HEK293 (cell line): Measurements from ENCODE around the gene DDX25.

Experiments
- CTCF ChIP-seq: fragments of 450-650 bp; formaldehyde crosslinking; IDR thresholded peaks from 2 replicates; pipeline ENCODE4 v1.5.1; 2016; ENCODE audit warnings: missing biosample characterization, missing genetic modification characterization
- KLF1 ChIP-seq: fragments of 450-650 bp; formaldehyde crosslinking; IDR thresholded peaks from 2 replicates; pipeline ENCODE4 v1.5.1; 2016; ENCODE audit warnings: missing biosample characterization, missing genetic modification characterization
- OVOL3 ChIP-seq: fragments of 450-650 bp; formaldehyde crosslinking; IDR thresholded peaks from 2 replicates; pipeline ENCODE4 v1.5.1; 2016; ENCODE audit warnings: missing biosample characterization, missing genetic modification characterization
- PBX3 ChIP-seq: sonication (generic); formaldehyde crosslinking; IDR thresholded peaks from 2 replicates; pipeline ENCODE4 v1.8.1; 2022; ENCODE audit warnings: mild to moderate bottlenecking, moderate library complexity, missing genetic modification reagents
- PRDM2 ChIP-seq: fragments of 450-650 bp; formaldehyde crosslinking; IDR thresholded peaks from 2 replicates; pipeline ENCODE4 v1.5.1; 2016; ENCODE audit warnings: missing biosample characterization, missing genetic modification characterization, borderline replicate concordance
- ZNF121 ChIP-seq: fragments of 450-650 bp; formaldehyde crosslinking; IDR thresholded peaks from 2 replicates; pipeline ENCODE4 v1.5.1; 2016; ENCODE audit warnings: missing biosample characterization, missing genetic modification characterization
- ZNF140 ChIP-seq: fragments of 450-650 bp; formaldehyde crosslinking; IDR thresholded peaks from 2 replicates; pipeline ENCODE4 v1.5.1; 2016; ENCODE audit warnings: missing biosample characterization, missing genetic modification characterization
- ZNF2 ChIP-seq: fragments of 450-650 bp; formaldehyde crosslinking; IDR thresholded peaks from 2 replicates; pipeline ENCODE4 v1.5.1; 2016; ENCODE audit warnings: missing biosample characterization, missing genetic modification characterization
- ZNF24 ChIP-seq: fragments of 450-650 bp; formaldehyde crosslinking; IDR thresholded peaks from 2 replicates; pipeline ENCODE4 v1.5.1; 2016; ENCODE audit warnings: missing biosample characterization, missing genetic modification characterization
- ZNF350 ChIP-seq: fragments of 450-650 bp; formaldehyde crosslinking; IDR thresholded peaks from 2 replicates; pipeline ENCODE4 v1.5.0; 2017; ENCODE audit warnings: missing biosample characterization, mild to moderate bottlenecking, missing genetic modification characterization
- ZNF416 ChIP-seq: fragments of 450-650 bp; formaldehyde crosslinking; IDR thresholded peaks from 2 replicates; pipeline ENCODE4 v1.5.1; 2016; ENCODE audit warnings: missing biosample characterization, missing genetic modification characterization
- ZNF544 ChIP-seq: fragments of 450-650 bp; formaldehyde crosslinking; IDR thresholded peaks from 2 replicates; pipeline ENCODE4 v1.5.0; 2017; ENCODE audit warnings: missing biosample characterization, missing genetic modification characterization
- TF ChIP-seq, protein P1 (sequence below): fragments of 450-650 bp; formaldehyde crosslinking; IDR thresholded peaks from 2 replicates; pipeline ENCODE4 v1.5.1; 2016; ENCODE audit warnings: missing biosample characterization, missing genetic modification characterization, low read depth

DNA sequence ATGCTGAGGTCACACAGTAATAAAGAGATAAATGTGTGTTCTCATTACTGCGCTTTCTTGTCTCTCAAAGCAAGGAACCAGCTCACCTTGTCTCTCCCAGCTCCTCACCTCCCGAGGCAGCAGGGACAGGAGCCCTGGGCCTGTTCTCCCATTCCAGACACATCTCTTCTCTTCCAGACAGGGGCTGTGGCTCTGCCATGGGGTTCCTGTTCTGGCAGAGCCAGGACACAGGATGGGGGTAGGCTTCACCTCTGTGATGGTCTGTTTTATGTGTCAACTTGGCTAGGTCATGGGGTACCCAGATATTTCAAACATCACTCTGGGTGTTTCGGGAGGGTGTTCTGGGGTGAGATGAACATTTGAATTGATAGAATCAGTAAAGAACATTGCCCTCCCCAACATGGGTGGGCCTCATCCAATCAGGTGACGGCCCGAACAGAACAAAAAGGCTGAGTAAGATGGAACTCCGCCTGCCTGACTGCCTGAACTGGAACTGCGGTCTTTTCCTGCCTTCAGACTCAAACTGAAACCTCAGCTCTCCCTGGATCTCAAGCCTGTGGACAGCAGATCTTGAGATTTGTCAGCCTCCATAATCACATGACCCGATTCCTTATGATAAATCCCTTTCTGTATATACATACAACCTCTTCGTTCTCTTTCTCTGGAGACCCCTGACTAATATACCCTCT is 39.5 kb downstream of the DDX25 start:
- TF ChIP-seq CTCF (tag by site-specific recombination) = no peak
- TF ChIP-seq, protein P1, sequence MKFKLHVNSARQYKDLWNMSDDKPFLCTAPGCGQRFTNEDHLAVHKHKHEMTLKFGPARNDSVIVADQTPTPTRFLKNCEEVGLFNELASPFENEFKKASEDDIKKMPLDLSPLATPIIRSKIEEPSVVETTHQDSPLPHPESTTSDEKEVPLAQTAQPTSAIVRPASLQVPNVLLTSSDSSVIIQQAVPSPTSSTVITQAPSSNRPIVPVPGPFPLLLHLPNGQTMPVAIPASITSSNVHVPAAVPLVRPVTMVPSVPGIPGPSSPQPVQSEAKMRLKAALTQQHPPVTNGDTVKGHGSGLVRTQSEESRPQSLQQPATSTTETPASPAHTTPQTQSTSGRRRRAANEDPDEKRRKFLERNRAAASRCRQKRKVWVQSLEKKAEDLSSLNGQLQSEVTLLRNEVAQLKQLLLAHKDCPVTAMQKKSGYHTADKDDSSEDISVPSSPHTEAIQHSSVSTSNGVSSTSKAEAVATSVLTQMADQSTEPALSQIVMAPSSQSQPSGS (tag by site-specific recombination) = no peak
- TF ChIP-seq ZNF140 = no peak
- no peak for TF ChIP-seq ZNF24 (tag by site-specific recombination)
- TF ChIP-seq PBX3 = no peak
- TF ChIP-seq ZNF416 (tag by site-specific recombination) = no peak
- TF ChIP-seq OVOL3 (tag by site-specific recombination) = no peak
- TF ChIP-seq KLF1 (tag by site-specific recombination) = no peak
- TF ChIP-seq ZNF544 (tag by site-specific recombination) = no peak
- TF ChIP-seq ZNF121 (tag by site-specific recombination) = no peak
- TF ChIP-seq ZNF2 (tag by site-specific recombination) = no peak
- TF ChIP-seq PRDM2 (tag by site-specific recombination) = no peak
- TF ChIP-seq ZNF350 (tag by site-specific recombination) = no peak
